ENCODE data around the gene P4HTM.

The P4HTM gene

GRCh38 chr3:48984663-48985062 is 5.4 kb upstream of the P4HTM start:
- DNase-seq (ENCODE audit: low read depth): no peak

- DNase-seq (ENCODE audit: low read depth): no peak
Measured at GRCh38 chr3:48985831-48986376, 4.1 kb upstream of the P4HTM start.

- no peak for DNase-seq (ENCODE audit: low read depth)
Measured at GRCh38 chr3:48989126-48989795, 780 bp upstream of the P4HTM start.

GRCh38 chr3:48990636-48991469 is 812 bp downstream of the P4HTM start:
- no peak for DNase-seq (ENCODE audit: low read depth)

GRCh38 chr3:48991851-48992545 is 2.0 kb downstream of the P4HTM start:
- DNase-seq (ENCODE audit: low read depth): no peak

- DNase-seq (ENCODE audit: low read depth): no peak
Measured at GRCh38 chr3:48993834-48994233, 3.8 kb downstream of the P4HTM start.

GRCh38 chr3:48996640-48997039 is 6.6 kb downstream of the P4HTM start:
- no peak for DNase-seq (ENCODE audit: low read depth)

GRCh38 chr3:48997102-48997635 is 7.1 kb downstream of the P4HTM start:
- DNase-seq (ENCODE audit: low read depth): no peak

GRCh38 chr3:48997714-48998637 is 7.9 kb downstream of the P4HTM start:
- DNase-seq (ENCODE audit: low read depth): no peak

- no peak for DNase-seq (ENCODE audit: low read depth)
Measured at GRCh38 chr3:48999085-48999858, 9.2 kb downstream of the P4HTM start.

GRCh38 chr3:49001155-49001554 is 11.1 kb downstream of the P4HTM start:
- no peak for DNase-seq (ENCODE audit: low read depth)

- no peak for DNase-seq (ENCODE audit: low read depth)
Measured at GRCh38 chr3:49004352-49005302, 14.6 kb downstream of the P4HTM start.

- no peak for DNase-seq (ENCODE audit: low read depth)
Measured at GRCh38 chr3:49005303-49005680, 15.3 kb downstream of the P4HTM start.

GRCh38 chr3:49005998-49006397 is 16.0 kb downstream of the P4HTM start:
- no peak for DNase-seq (ENCODE audit: low read depth)

GRCh38 chr3:49006408-49007067 is 16.5 kb downstream of the P4HTM start:
- no peak for DNase-seq (ENCODE audit: low read depth)

GRCh38 chr3:49007068-49007770 is 17.2 kb downstream of the P4HTM start, which contains the start of gene WDR6:
WDR6 (plus strand) TSS chr3:49007391; CDS start chr3:49007432, 41 bp downstream.
- DNase-seq (ENCODE audit: low read depth): peak; percentile 89

- peak; percentile 71 for DNase-seq (ENCODE audit: low read depth)
Measured at GRCh38 chr3:49007771-49008528, 17.9 kb downstream of the P4HTM start.

Measured in stimulated activated CD8-positive, alpha-beta memory T cell treated with anti-CD3 and anti-CD28 coated beads, Interleukin-15, amount 100 ng/mL, for 24 hours (primary cell).